OCI-LY3 (cell line): ENCODE data around the gene NRG2.

ENCODE experiments used
- EZH2phosphoT487 ChIP-seq: fragments of 200-600 bp; shearing (Covaris generic); IDR thresholded peaks from 2 replicates; pipeline ENCODE4 v1.6.1; 2018; ENCODE audit warnings: antibody characterized with exemption, mixed run types, low read depth
- TF ChIP-seq, protein P1 (sequence below): fragments of 200-600, 300-600 bp; sonication (generic); IDR thresholded peaks from 2 replicates; pipeline ENCODE4 v1.5.1; 2014; ENCODE audit warnings: antibody characterized with exemption, low read length, low read depth

GRCh38 chr5:139842321-139842720 lies 200.8 kb downstream of the NRG2 start:
- TF ChIP-seq, protein P1, sequence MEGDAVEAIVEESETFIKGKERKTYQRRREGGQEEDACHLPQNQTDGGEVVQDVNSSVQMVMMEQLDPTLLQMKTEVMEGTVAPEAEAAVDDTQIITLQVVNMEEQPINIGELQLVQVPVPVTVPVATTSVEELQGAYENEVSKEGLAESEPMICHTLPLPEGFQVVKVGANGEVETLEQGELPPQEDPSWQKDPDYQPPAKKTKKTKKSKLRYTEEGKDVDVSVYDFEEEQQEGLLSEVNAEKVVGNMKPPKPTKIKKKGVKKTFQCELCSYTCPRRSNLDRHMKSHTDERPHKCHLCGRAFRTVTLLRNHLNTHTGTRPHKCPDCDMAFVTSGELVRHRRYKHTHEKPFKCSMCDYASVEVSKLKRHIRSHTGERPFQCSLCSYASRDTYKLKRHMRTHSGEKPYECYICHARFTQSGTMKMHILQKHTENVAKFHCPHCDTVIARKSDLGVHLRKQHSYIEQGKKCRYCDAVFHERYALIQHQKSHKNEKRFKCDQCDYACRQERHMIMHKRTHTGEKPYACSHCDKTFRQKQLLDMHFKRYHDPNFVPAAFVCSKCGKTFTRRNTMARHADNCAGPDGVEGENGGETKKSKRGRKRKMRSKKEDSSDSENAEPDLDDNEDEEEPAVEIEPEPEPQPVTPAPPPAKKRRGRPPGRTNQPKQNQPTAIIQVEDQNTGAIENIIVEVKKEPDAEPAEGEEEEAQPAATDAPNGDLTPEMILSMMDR, result no peak
- no peak for TF ChIP-seq EZH2phosphoT487
